A549 (cell line): ENCODE data around the gene CD2AP. TPM values are rescaled to one million over a fixed set of nuclear protein-coding genes. Genes with fewer than 3 reads are reported as not detected.

Experiments used
- ATAC-seq, 2 experiments: fragments of 200-7000 bp in 1 of 2; fragments of >200 bp in 1 of 2; cut with Nextera tagmentation in 1 of 2; cut with Tn5 transposase in 1 of 2; 3 replicates each; pipeline versions ENCODE4 v1.8.0 to v1.9.1; 2018 to 2020; ENCODE audit warnings: mild to moderate bottlenecking in 1 of 2, moderate library complexity in 1 of 2
- CTCF ChIA-PET: fragments of 300-600 bp; sonication (Branson Sonifier 250); formaldehyde crosslinking; extraction: SDS; loops from one replicate; lab custom pipeline; 2021; ENCODE audit warnings: antibody characterized with exemption, inconsistent platforms; lab: Yijun Ruan, JAX
- POLR2A ChIA-PET: fragments of 350-600 bp; formaldehyde crosslinking; extraction: SDS; loops from one replicate; lab custom pipeline; 2021; ENCODE audit warnings: antibody characterized with exemption, inconsistent platforms; lab: Yijun Ruan, JAX
- DNase-seq, 2 experiments: peaks; one replicate each; pipeline versions ENCODE4 v3.0.0 to v3.0.0-alpha.2; 2011 to 2016; ENCODE audit warnings: low read depth in 1 of 2, low spot score in 1 of 2
- FAIRE-seq: peaks from 2 replicates; lab custom pipeline; 2011; peaks lifted over from hg19 to GRCh38; lab: Jason Lieb, UNC
- H3K27ac ChIP-seq, 2 experiments: fragments of >200 bp; sonication (Bioruptor Twin); formaldehyde crosslinking; 3 replicates each; pipeline ENCODE4 v1.5.1; 2016 to 2017
- H3K4me1 ChIP-seq: fragments of >200 bp; sonication (Bioruptor Twin); formaldehyde crosslinking; 3 replicates; pipeline ENCODE4 v1.6.1; 2016
- H3K4me2 ChIP-seq: fragments of >200 bp; sonication (Bioruptor Twin); formaldehyde crosslinking; 3 replicates; pipeline ENCODE4 v1.6.1; 2016
- H3K4me3 ChIP-seq: fragments of >200 bp; sonication (Bioruptor Twin); formaldehyde crosslinking; 3 replicates; pipeline ENCODE4 v1.5.1; 2016
- H3K9me3 ChIP-seq: fragments of >200 bp; sonication (Bioruptor Twin); formaldehyde crosslinking; 3 replicates; pipeline ENCODE4 v1.6.1; 2016
- BCL3 ChIP-seq: fragments of >200 bp; sonication (Bioruptor Twin); formaldehyde crosslinking; IDR thresholded peaks from 3 replicates; pipeline ENCODE4 v1.6.1; 2016
- CBX2 ChIP-seq: fragments of 200-600 bp; sonication (generic); IDR thresholded peaks from 2 replicates; pipeline ENCODE4 v1.6.1; 2016; ENCODE audit warnings: low read depth, mild to moderate bottlenecking, borderline replicate concordance
- CBX8 ChIP-seq: fragments of 200-600 bp; sonication (generic); IDR thresholded peaks from 2 replicates; pipeline ENCODE4 v1.6.1; 2016
- CHD2 ChIP-seq: fragments of 150-350 bp; IDR thresholded peaks from 2 replicates; pipeline ENCODE4 v1.6.1; 2014; ENCODE audit warnings: low read length; ENCODE audit not compliant: partially characterized antibody
- CHD4 ChIP-seq: fragments of 200-600 bp; sonication (generic); IDR thresholded peaks from 2 replicates; pipeline ENCODE4 v1.6.1; 2016; ENCODE audit warnings: antibody characterized with exemption, mild to moderate bottlenecking, borderline replicate concordance
- CTCF ChIP-seq: fragments of >200 bp; sonication (Bioruptor Twin); formaldehyde crosslinking; IDR thresholded peaks from 3 replicates; pipeline ENCODE4 v1.5.1; 2016
- EP300 ChIP-seq, 2 experiments: fragments of >200 bp; sonication (Bioruptor Twin); formaldehyde crosslinking; IDR thresholded peaks; 2 replicates in 1 of 2; 3 replicates in 1 of 2; pipeline ENCODE4 v1.6.1; 2016 to 2017
- GATA3 ChIP-seq: IDR thresholded peaks from 2 replicates; pipeline ENCODE4 v1.6.1; 2012; ENCODE audit warnings: borderline replicate concordance
- HES2 ChIP-seq: fragments of >200 bp; sonication (Bioruptor Twin); formaldehyde crosslinking; IDR thresholded peaks from 2 replicates; pipeline ENCODE4 v1.6.1; 2016
- HEYL ChIP-seq: fragments of 250-450 bp; sonication (Bioruptor Pico); IDR thresholded peaks from 2 replicates; pipeline ENCODE4 v1.8.0; 2021; ENCODE audit warnings: mild to moderate bottlenecking, moderate library complexity
- HOXB13 ChIP-seq: fragments of 250-450 bp; sonication (Bioruptor Pico); IDR thresholded peaks from 2 replicates; pipeline ENCODE4 v1.5.0; 2020; ENCODE audit warnings: low read depth, mild to moderate bottlenecking, moderate library complexity
- HOXB5 ChIP-seq: fragments of 250-450 bp; sonication (Bioruptor Pico); IDR thresholded peaks from 2 replicates; pipeline ENCODE4 v1.5.0; 2020; ENCODE audit warnings: mild to moderate bottlenecking, moderate library complexity
- JUN ChIP-seq, 2 experiments: fragments of >200 bp; sonication (Bioruptor Twin); formaldehyde crosslinking; IDR thresholded peaks; 2 replicates in 1 of 2; 3 replicates in 1 of 2; pipeline ENCODE4 v1.6.1; 2016 to 2017
- JUNB ChIP-seq: fragments of >200 bp; sonication (Bioruptor Twin); formaldehyde crosslinking; IDR thresholded peaks from 2 replicates; pipeline ENCODE4 v1.6.1; 2016
- KDM1A ChIP-seq: fragments of 200-600 bp; sonication (generic); IDR thresholded peaks from 2 replicates; pipeline ENCODE4 v1.6.1; 2016; ENCODE audit warnings: low read depth, mild to moderate bottlenecking
- KDM5A ChIP-seq: fragments of 200-600 bp; sonication (generic); IDR thresholded peaks from 2 replicates; pipeline ENCODE4 v1.6.1; 2016; ENCODE audit warnings: antibody characterized with exemption, mild to moderate bottlenecking
- MYC ChIP-seq: IDR thresholded peaks from 2 replicates; pipeline ENCODE4 v1.6.1; 2012; ENCODE audit warnings: mild to moderate bottlenecking, inconsistent platforms, low read length, improper control_type of control experiment, borderline replicate concordance
- NFE2L2 ChIP-seq: fragments of 150-350 bp; conservative IDR thresholded peaks from 2 replicates; pipeline ENCODE4 v1.6.1; 2014; ENCODE audit warnings: low read length
- NPAS2 ChIP-seq: fragments of 250-450 bp; sonication (Bioruptor Pico); IDR thresholded peaks from 2 replicates; pipeline ENCODE4 v1.8.0; 2022; ENCODE audit warnings: mild to moderate bottlenecking, moderate library complexity, borderline replicate concordance
- NR3C1 ChIP-seq: fragments of >200 bp; sonication (Bioruptor Twin); formaldehyde crosslinking; IDR thresholded peaks from 3 replicates; pipeline ENCODE4 v1.6.1; 2017
- PHF8 ChIP-seq: fragments of 200-600 bp; sonication (generic); IDR thresholded peaks from 2 replicates; pipeline ENCODE4 v1.6.1; 2016; ENCODE audit warnings: low read depth, mild to moderate bottlenecking, antibody characterized with exemption, moderate library complexity, borderline replicate concordance
- POLR2A ChIP-seq: IDR thresholded peaks from 2 replicates; pipeline ENCODE4 v1.6.1; 2012; ENCODE audit warnings: mild to moderate bottlenecking, low read length
- POLR2AphosphoS2 ChIP-seq: conservative IDR thresholded peaks from 2 replicates; pipeline ENCODE4 v1.6.1; 2012; ENCODE audit warnings: low read length, improper control_type of control experiment, inconsistent platforms
- RNF2 ChIP-seq: fragments of 200-600 bp; sonication (generic); IDR thresholded peaks from 2 replicates; pipeline ENCODE4 v1.6.1; 2016; ENCODE audit warnings: low read depth, mild to moderate bottlenecking, antibody characterized with exemption, moderate library complexity, borderline replicate concordance
- SMC3 ChIP-seq: fragments of >200 bp; sonication (Bioruptor Twin); formaldehyde crosslinking; IDR thresholded peaks from 3 replicates; pipeline ENCODE4 v1.6.1; 2018; ENCODE audit warnings: inconsistent platforms
- WGBS: methylation state at CpG from one replicate; pipeline ENCODE4 v1.1.6; 2017; ENCODE audit errors: missing lambda C conversion rate; 5-methylcytosine and 5-hydroxymethylcytosine counted together
- polyA plus RNA-seq, 4 experiments: library from polyadenylated mRNA; depleted of rRNA in 3 of 4; stranded (reverse); fragments of >200 nt; fragmentation: RNase III in 1 of 4; extraction: RNeasy Plus Mini Kit Qiagen cat#74134 plus additional on column Dnase treatment in 1 of 4; gene quantifications; 2 replicates in 3 of 4; 3 replicates in 1 of 4; pipeline ENCODE4 v1.2.3, GENCODE V29; 2011 to 2017

Gene CD2AP
- polyA plus RNA-seq, 2 of the 4 experiments (the other 2 are of a cell fraction): 18.8 to 35.7 TPM

GRCh38 chr6:47495954-47496545, 18.5 kb downstream of the CD2AP start:
- no peak for DNase-seq
- WGBS: 38% methylated on average over 2 of the region's 2 CpGs
- no peak for FAIRE-seq
- ATAC-seq: no peak
- Histone ChIP-seq H3K9me3 (no peaks in the 10 kb centered on the region), H3K4me1 (peaks cover 19% of the 10 kb centered on the region), H3K27ac (no peak overlapping the region), H3K4me3 (no peak overlapping the region), H3K4me2 (peak overlapping the region; percentile 1; the same call in 1 of the 3 replicates)
- CTCF ChIA-PET: interaction anchor here (1.0 kb wide), 1 partner anchor 17 kb away, joined by 4 read pairs; no protein-coding TSS in a partner anchor
- POLR2A ChIA-PET: no interaction called here
- TF ChIP-seq SMC3 (no peak), CTCF (no peak), NR3C1 (no peak), BCL3 (no peak), KDM5A (no peak), POLR2A (no peak), MYC (no peak), CBX8 (no peak), CHD2 (no peak), EP300 (IDR thresholded peaks at IDR 0.05) (no peak)
- TF ChIP-seq, all 56 proteins: peak for 0

- peaks cover 21% of the 10 kb centered on the region for H3K4me1 ChIP-seq
- no peak for DNase-seq
- WGBS: 82% methylated on average over 7 of the region's 8 CpGs
- no peaks in the 10 kb centered on the region for H3K9me3 ChIP-seq
- ChIA-PET CTCF (interaction anchor here (1.0 kb wide), 1 partner anchor 16 kb away, joined by 4 read pairs; no protein-coding TSS in a partner anchor), POLR2A (interaction anchor here (0.5 kb wide), 1 partner anchor 14 kb away, joined by 4 read pairs; no protein-coding TSS in a partner anchor)
- H3K4me2 ChIP-seq: no peak overlapping the region
- no peak for TF ChIP-seq JUNB
- no peak for TF ChIP-seq CHD4
- no peak for TF ChIP-seq RNF2
- no peak for TF ChIP-seq KDM5A
- no peak for TF ChIP-seq NFE2L2
- TF ChIP-seq CBX2: no peak
- no peak for TF ChIP-seq NPAS2
- no peak for TF ChIP-seq POLR2A
- TF ChIP-seq HOXB5 (CRISPR knock-in tag): no peak
- no peak for TF ChIP-seq GATA3
- TF ChIP-seq HOXB13: no peak
- no peak for TF ChIP-seq KDM1A
- no peak for TF ChIP-seq PHF8
- no peak for TF ChIP-seq MYC
- TF ChIP-seq HEYL (CRISPR knock-in tag): no peak
- TF ChIP-seq HES2: no peak
- no peak for TF ChIP-seq JUN (IDR thresholded peaks at IDR 0.05)
- TF ChIP-seq POLR2AphosphoS2: no peak
- H3K27ac ChIP-seq: no peak overlapping the region
- ATAC-seq: no peak
- no peak for FAIRE-seq
- no peak overlapping the region for H3K4me3 ChIP-seq
Observed at GRCh38 chr6:47496935-47497579, 19.5 kb downstream of the CD2AP start.
